ENCODE measurements around the gene RHOV.

Gene RHOV

GRCh38 chr15:40873694-40874561, at the start of gene RHOV:
Gene RHOV (minus strand): TSS chr15:40874234. CDS start chr15:40874139, 95 bp downstream.
- peak within 1 kb of the TSS; percentile 73 for H3K4me3 Mint-ChIP-seq
- peak; percentile 72 for DNase-seq
- peaks cover 13% of the 10 kb centered on the region for H3K27me3 Mint-ChIP-seq
- H3K36me3 Mint-ChIP-seq (ENCODE audit: low read depth) = no peaks in the 10 kb centered on the region
- H3K9me3 Mint-ChIP-seq = no peaks in the 10 kb centered on the region
- H3K27ac Mint-ChIP-seq = no peak within 1 kb of the TSS
- peaks cover 30% of the 10 kb centered on the region for H3K4me1 Mint-ChIP-seq (ENCODE audit: low read depth)

DNA sequence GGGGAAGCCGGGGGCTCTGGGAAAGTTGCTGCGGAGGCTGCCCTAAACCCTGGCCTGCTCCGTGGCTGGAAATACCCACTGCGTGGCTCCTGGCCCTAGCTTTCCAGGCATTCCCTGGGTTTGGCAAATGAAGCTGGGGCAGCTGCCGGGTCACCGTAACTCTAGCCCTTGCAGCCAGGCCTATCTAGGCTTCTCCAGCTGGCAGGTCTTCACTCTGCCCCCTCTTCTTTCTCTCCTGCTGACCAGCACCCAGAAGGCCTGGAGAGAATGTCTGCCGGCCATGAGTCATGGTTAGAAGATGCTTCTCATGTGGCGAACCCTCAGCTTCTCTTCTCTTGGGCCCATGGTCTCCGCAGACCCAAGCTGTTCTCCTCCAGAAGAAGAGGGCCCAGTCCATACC, 49.5 kb upstream of the RHOV start:
- Mint-ChIP-seq H3K4me1 (ENCODE audit: low read depth) (peaks cover 17% of the 10 kb centered on the region), H3K27ac (no peak overlapping the region), H3K36me3 (ENCODE audit: low read depth) (no peaks in the 10 kb centered on the region), H3K4me3 (no peak overlapping the region), H3K9me3 (no peaks in the 10 kb centered on the region), H3K27me3 (peaks cover 39% of the 10 kb centered on the region)
- no peak for DNase-seq

- H3K27ac Mint-ChIP-seq = no peak overlapping the region
- H3K36me3 Mint-ChIP-seq (ENCODE audit: low read depth) = no peaks in the 10 kb centered on the region
- peaks cover 14% of the 10 kb centered on the region for H3K4me1 Mint-ChIP-seq (ENCODE audit: low read depth)
- no peak for DNase-seq
- no peak overlapping the region for H3K4me3 Mint-ChIP-seq
- no peaks in the 10 kb centered on the region for H3K9me3 Mint-ChIP-seq
- H3K27me3 Mint-ChIP-seq = peaks cover 33% of the 10 kb centered on the region
Measured at GRCh38 chr15:40922608-40923005, 48.6 kb upstream of the RHOV start.

- Mint-ChIP-seq H3K9me3 (no peaks in the 10 kb centered on the region), H3K27ac (no peak overlapping the region), H3K36me3 (ENCODE audit: low read depth) (no peaks in the 10 kb centered on the region), H3K27me3 (peaks cover 29% of the 10 kb centered on the region), H3K4me1 (ENCODE audit: low read depth) (peaks cover 11% of the 10 kb centered on the region), H3K4me3 (no peak overlapping the region)
- no peak for DNase-seq
Measured at GRCh38 chr15:40921949-40922607, 48.0 kb upstream of the RHOV start.

GRCh38 chr15:40918799-40919392, 44.9 kb upstream of the RHOV start:
- no peaks in the 10 kb centered on the region for H3K27me3 Mint-ChIP-seq
- H3K36me3 Mint-ChIP-seq (ENCODE audit: low read depth) = no peaks in the 10 kb centered on the region
- H3K27ac Mint-ChIP-seq = no peak overlapping the region
- no peak for DNase-seq
- no peak overlapping the region for H3K4me3 Mint-ChIP-seq
- no peaks in the 10 kb centered on the region for H3K4me1 Mint-ChIP-seq (ENCODE audit: low read depth)
- H3K9me3 Mint-ChIP-seq = no peaks in the 10 kb centered on the region

- no peaks in the 10 kb centered on the region for H3K36me3 Mint-ChIP-seq (ENCODE audit: low read depth)
- no peaks in the 10 kb centered on the region for H3K4me1 Mint-ChIP-seq (ENCODE audit: low read depth)
- DNase-seq = no peak
- H3K27ac Mint-ChIP-seq = no peak overlapping the region
- H3K4me3 Mint-ChIP-seq = no peak overlapping the region
- no peaks in the 10 kb centered on the region for H3K9me3 Mint-ChIP-seq
- no peaks in the 10 kb centered on the region for H3K27me3 Mint-ChIP-seq
Measured at GRCh38 chr15:40918146-40918798, 44.2 kb upstream of the RHOV start.

DNA sequence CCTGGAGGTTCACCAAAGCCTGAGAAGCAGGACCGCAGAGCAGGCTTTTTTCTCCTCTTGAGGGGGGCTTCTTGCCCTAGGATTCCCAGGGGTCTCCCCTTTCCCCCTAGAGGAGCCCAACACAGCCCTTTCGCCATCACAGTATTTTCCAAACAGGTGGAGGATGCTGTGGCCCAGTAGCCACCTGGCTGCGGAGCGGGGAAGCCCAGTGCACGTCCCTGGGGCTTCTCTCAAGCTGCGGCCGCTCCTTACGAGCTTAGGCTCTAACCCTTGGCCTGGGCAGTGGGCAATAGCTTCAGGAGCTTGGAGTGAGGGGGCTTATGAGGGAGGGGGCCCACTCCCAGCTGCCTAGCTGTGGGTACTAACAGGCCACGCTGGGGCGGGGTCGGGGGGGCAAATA, 43.6 kb upstream of the RHOV start:
- no peaks in the 10 kb centered on the region for H3K27me3 Mint-ChIP-seq
- no peak overlapping the region for H3K4me3 Mint-ChIP-seq
- no peak overlapping the region for H3K27ac Mint-ChIP-seq
- H3K4me1 Mint-ChIP-seq (ENCODE audit: low read depth) = no peaks in the 10 kb centered on the region
- DNase-seq = no peak
- H3K9me3 Mint-ChIP-seq = no peaks in the 10 kb centered on the region
- no peaks in the 10 kb centered on the region for H3K36me3 Mint-ChIP-seq (ENCODE audit: low read depth)

DNA sequence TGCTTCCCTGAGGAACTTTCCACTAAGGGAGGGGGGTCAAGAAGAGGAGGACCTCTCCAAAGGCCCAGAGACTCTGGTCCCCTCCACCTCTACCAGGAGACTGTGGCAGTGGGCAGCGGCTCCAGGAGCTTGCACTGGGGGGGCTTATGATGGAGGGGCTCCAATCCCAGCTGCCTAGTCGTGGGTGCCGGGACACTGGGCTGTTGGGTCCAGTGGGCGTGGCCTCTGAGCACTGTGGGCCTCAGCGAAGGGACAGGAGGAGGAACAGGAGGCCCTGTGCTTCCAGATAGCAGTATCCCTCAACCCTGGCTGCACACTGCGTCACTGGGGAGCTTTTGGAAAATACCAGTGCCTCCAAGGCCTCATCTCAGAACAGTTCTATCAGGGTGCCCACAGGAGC, 41.6 kb upstream of the RHOV start:
- Mint-ChIP-seq H3K27ac (no peak overlapping the region), H3K4me1 (ENCODE audit: low read depth) (no peaks in the 10 kb centered on the region), H3K9me3 (no peaks in the 10 kb centered on the region), H3K27me3 (no peaks in the 10 kb centered on the region), H3K4me3 (no peak overlapping the region), H3K36me3 (ENCODE audit: low read depth) (no peaks in the 10 kb centered on the region)
- no peak for DNase-seq

DNA sequence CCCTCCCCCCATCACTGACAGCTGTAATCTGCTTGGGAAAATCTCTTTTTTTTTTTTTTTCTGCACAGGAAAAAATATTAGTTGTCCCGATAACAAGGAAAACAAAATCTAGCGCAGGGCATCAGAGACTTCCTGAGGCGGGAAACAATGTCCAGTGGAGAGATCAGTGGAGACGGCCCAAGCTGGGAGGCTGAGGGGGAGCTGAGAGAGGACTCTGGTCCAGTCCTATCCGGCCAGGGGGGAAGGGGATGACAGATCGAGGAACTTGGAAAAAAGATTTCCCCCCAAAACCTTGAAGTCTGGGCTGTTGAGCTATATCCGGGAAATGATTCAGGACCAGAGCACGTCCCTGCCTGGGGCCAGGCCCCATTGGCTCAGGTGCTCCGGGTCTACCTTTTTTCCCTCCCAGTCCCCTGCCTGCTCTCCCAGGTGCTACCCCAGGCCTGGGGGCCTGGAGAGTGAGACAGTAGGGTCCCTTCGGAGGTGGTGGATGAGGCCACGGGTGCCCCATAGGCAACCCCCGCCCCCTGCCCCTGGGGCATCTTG, 41.2 kb upstream of the RHOV start:
- Mint-ChIP-seq H3K36me3 (ENCODE audit: low read depth) (no peaks in the 10 kb centered on the region), H3K27me3 (no peaks in the 10 kb centered on the region)
- DNase-seq = no peak

DNA sequence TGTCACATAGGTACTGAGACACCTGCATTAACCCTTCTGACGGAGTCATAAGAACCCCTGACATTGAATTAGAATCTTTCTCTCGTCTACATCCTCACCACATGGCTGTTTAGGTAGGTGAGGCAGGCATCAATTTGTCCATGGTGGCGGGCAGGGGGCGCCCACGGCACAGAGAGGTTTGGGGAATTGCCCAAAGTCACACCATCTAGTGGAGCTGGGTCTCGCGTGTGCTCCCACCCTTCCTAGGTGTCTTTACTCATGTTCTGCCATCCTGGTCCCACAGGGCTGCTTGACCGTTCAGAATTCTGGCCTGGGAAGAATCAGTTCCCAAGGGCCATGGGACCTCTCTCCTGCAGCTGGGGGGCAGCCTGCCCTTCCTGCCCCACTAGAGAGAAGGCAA, 40.5 kb upstream of the RHOV start:
- Mint-ChIP-seq H3K4me3 (no peak overlapping the region), H3K9me3 (no peaks in the 10 kb centered on the region), H3K36me3 (ENCODE audit: low read depth) (no peaks in the 10 kb centered on the region), H3K27ac (no peak overlapping the region), H3K4me1 (ENCODE audit: low read depth) (no peaks in the 10 kb centered on the region), H3K27me3 (no peaks in the 10 kb centered on the region)
- no peak for DNase-seq

More for the DNA sequence above, 41.2 kb upstream of the RHOV start:
- Mint-ChIP-seq H3K4me3 (no peak overlapping the region), H3K27ac (no peak overlapping the region), H3K9me3 (no peaks in the 10 kb centered on the region), H3K4me1 (ENCODE audit: low read depth) (no peaks in the 10 kb centered on the region)

- no peak for DNase-seq
- Mint-ChIP-seq H3K27ac (no peak overlapping the region), H3K36me3 (ENCODE audit: low read depth) (no peaks in the 10 kb centered on the region), H3K9me3 (no peaks in the 10 kb centered on the region), H3K4me3 (no peak overlapping the region), H3K27me3 (no peaks in the 10 kb centered on the region), H3K4me1 (ENCODE audit: low read depth) (no peaks in the 10 kb centered on the region)
Measured at GRCh38 chr15:40914013-40914412, 40.0 kb upstream of the RHOV start.

GRCh38 chr15:40912478-40912877, 38.4 kb upstream of the RHOV start:
- no peak overlapping the region for H3K27ac Mint-ChIP-seq
- peaks cover 8% of the 10 kb centered on the region for H3K4me1 Mint-ChIP-seq (ENCODE audit: low read depth)
- DNase-seq = no peak
- no peak overlapping the region for H3K4me3 Mint-ChIP-seq
- H3K27me3 Mint-ChIP-seq = no peaks in the 10 kb centered on the region
- H3K36me3 Mint-ChIP-seq (ENCODE audit: low read depth) = no peaks in the 10 kb centered on the region
- no peaks in the 10 kb centered on the region for H3K9me3 Mint-ChIP-seq

GRCh38 chr15:40911693-40912092, 37.7 kb upstream of the RHOV start:
- H3K4me1 Mint-ChIP-seq (ENCODE audit: low read depth) = peaks cover 14% of the 10 kb centered on the region
- H3K36me3 Mint-ChIP-seq (ENCODE audit: low read depth) = no peaks in the 10 kb centered on the region
- no peak overlapping the region for H3K4me3 Mint-ChIP-seq
- H3K27me3 Mint-ChIP-seq = no peaks in the 10 kb centered on the region
- H3K9me3 Mint-ChIP-seq = no peaks in the 10 kb centered on the region
- no peak overlapping the region for H3K27ac Mint-ChIP-seq
- DNase-seq = no peak

DNA sequence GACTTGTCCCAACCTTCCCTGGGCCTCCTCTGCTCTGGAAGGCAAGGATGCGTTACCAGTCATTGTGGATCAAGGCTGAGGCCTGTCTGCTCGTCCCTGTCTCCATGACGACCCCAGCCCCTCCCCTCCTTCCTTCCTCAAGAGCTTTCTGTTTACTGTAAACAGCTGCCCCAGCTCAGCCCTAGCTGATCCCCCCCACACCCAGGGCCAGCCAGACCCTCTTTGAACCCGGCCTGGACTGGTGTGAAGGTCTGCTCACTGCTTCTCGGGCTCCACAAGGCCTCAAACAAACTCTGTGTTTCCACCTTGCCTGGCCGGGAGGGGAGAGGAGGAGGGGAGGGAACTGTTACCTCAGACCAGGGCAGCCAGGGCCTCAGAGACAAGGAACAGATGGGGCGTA, 37.1 kb upstream of the RHOV start:
- Mint-ChIP-seq H3K9me3 (no peaks in the 10 kb centered on the region), H3K36me3 (ENCODE audit: low read depth) (no peaks in the 10 kb centered on the region), H3K4me3 (no peak overlapping the region), H3K4me1 (ENCODE audit: low read depth) (peaks cover 16% of the 10 kb centered on the region), H3K27ac (peak overlapping the region; percentile 42), H3K27me3 (no peaks in the 10 kb centered on the region)
- DNase-seq = no peak
